Body of pancreas (tissue), 4 donors: Measurements from ENCODE around the gene MINPP1.

Experiments used
- POLR2A ChIP-seq, 3 donors: fragments of 450-650 bp; IDR thresholded peaks; one replicate each; pipeline ENCODE4 v1.6.1; 2016; ENCODE audit warnings: antibody characterized with exemption in 3 of 3, mild to moderate bottlenecking in 2 of 3
- TF ChIP-seq, protein P1 (sequence below), 7 experiments: fragments of 450-650 bp in 4 of 7; fragments of 200-600 bp in 3 of 7; sonication (generic) in 3 of 7; IDR thresholded peaks; one replicate each; pipeline ENCODE4 v1.5.1; 2016 to 2019; ENCODE audit warnings: antibody characterized with exemption in 7 of 7

DNA sequence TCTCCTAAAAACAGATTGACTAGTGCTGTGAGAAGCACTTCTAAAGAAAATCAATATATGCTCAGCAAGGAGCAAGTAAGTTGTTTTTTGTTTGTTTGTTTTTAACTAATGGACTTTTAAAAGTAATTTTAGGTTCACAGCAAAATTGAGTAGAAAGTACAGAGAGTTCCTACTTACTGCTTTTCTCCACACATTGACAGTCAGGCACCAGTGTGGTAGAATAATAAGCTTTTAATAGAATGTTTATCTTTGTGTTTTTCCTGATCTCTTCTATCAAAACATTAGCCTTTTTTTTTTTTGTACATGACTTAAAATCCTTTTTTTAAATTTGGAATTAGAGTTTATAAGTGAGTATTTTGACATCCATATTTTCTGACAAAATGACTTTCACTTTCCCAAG, 28.0 kb downstream of the MINPP1 start:
- TF ChIP-seq, protein P1, sequence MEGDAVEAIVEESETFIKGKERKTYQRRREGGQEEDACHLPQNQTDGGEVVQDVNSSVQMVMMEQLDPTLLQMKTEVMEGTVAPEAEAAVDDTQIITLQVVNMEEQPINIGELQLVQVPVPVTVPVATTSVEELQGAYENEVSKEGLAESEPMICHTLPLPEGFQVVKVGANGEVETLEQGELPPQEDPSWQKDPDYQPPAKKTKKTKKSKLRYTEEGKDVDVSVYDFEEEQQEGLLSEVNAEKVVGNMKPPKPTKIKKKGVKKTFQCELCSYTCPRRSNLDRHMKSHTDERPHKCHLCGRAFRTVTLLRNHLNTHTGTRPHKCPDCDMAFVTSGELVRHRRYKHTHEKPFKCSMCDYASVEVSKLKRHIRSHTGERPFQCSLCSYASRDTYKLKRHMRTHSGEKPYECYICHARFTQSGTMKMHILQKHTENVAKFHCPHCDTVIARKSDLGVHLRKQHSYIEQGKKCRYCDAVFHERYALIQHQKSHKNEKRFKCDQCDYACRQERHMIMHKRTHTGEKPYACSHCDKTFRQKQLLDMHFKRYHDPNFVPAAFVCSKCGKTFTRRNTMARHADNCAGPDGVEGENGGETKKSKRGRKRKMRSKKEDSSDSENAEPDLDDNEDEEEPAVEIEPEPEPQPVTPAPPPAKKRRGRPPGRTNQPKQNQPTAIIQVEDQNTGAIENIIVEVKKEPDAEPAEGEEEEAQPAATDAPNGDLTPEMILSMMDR (IDR thresholded peaks at IDR 0.05): no peak
- TF ChIP-seq POLR2A (IDR thresholded peaks at IDR 0.05): no peak
